Kasumi-1 (cell line): ENCODE results near the gene MYH9.

Experiments
- DNase-seq, 2 experiments: peaks; one replicate each; lab custom pipeline; 2025; lab: John Stamatoyannopoulos, UW

The MYH9 gene

DNA sequence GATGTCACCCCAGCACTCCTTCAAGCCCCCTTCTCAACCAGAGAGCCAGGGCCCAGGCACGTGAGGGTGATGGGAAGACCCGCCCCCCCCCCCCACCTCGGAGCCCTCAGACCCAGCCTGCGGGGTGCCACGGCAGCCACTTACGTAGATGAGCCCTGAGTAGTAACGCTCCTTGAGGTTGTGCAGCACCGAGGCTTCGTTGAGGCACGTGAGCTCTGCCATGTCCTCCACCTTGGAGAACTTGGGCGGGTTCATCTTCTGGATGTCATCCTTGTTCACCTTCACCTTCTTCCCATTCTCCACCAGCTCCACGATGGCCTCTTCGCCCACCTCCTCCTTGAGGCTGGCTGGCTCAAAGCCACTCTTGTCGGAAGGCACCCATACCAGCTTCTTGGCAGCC is 39.0 kb downstream of the MYH9 start:
- no peak for DNase-seq

DNA sequence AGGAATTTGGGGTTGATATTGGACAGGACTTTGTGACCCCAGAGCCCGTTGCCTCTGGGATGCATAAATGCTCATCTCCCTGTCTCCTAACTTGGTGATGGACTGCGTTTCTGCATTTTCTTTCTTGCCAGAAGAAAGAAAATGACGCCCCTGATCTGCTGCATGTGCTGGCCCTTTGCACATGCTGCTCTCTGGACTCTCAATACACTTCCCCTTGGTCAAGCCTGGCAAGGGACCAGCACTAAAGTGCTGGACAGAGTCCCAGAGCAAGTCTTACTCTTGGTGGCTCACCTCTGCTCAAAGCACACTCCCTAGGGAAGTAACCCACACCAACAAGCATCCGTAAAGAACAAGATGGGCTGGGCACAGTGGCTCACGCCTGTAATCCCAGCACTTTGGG is 40.7 kb downstream of the MYH9 start:
- no peak for DNase-seq

- no peak for DNase-seq
These were observed 43.5 kb downstream of the MYH9 start for GRCh38 chr22:36344106-36344827.

GRCh38 chr22:36343720-36344105 is 44.1 kb downstream of the MYH9 start:
- DNase-seq, result no peak

- DNase-seq, result no peak
These were observed 44.6 kb downstream of the MYH9 start for GRCh38 chr22:36343070-36343719.

GRCh38 chr22:36341640-36342041 is 46.1 kb downstream of the MYH9 start:
- no peak for DNase-seq

DNA sequence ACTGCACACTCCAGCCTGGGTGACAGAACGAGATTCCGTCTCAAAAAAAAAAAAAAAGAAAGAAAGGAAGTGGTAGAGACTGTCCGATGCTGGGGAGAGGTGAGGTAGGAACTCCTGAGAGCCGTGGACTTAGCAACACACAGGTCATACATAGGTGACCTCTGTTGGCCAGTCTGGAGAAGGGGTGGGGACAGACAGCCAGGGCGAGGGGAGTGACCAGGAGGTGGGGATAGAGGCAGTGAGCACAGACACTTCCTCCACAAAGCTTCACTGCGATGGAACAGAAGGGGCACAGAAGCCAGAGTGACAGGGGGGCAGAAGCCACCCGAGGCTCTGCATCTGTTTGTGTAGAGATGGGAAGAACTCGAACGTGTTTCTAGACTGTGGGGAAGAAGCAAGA is 47.1 kb downstream of the MYH9 start:
- no peak for DNase-seq

DNA sequence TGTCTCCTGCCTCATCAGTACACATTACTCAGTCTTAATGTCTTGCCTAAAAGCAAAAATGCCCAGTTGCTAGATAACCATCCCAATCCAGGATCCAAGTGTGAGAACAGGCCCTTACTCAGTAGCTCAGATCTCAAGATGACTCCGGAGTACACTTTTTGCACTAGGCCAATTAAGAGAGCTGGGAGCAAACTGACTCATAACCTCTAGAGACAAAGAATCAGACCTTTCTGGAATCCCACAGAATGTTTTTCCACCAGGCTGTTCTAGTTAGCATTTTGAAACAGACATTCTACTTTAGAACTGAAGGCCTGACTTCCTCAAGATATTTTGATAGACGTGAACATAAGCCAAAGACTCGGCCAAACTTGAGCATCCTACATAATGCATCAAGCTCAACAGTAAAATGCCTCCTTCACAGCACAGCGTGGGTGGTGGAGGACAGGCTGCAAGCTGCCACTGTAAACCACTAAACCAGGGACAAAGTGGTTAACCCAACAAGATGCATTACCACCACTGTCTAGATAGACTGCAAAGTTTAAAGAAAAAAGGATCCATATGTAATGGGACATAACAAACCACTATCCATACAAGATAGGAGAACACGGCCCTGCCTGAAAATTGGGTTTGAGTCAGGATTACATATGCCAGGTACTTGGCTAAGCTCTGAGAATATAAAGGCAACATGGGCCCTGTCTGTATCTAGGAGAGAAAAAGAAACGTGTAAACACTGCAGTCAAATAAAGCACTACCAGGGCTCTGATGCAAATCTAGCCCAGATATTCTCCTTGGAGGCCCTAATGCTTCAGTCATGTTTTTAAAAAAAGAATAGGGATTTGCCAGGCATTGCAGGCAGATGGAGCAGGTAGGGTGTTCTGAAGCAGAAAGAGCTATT is 48.3 kb downstream of the MYH9 start:
- no peak for DNase-seq

DNA sequence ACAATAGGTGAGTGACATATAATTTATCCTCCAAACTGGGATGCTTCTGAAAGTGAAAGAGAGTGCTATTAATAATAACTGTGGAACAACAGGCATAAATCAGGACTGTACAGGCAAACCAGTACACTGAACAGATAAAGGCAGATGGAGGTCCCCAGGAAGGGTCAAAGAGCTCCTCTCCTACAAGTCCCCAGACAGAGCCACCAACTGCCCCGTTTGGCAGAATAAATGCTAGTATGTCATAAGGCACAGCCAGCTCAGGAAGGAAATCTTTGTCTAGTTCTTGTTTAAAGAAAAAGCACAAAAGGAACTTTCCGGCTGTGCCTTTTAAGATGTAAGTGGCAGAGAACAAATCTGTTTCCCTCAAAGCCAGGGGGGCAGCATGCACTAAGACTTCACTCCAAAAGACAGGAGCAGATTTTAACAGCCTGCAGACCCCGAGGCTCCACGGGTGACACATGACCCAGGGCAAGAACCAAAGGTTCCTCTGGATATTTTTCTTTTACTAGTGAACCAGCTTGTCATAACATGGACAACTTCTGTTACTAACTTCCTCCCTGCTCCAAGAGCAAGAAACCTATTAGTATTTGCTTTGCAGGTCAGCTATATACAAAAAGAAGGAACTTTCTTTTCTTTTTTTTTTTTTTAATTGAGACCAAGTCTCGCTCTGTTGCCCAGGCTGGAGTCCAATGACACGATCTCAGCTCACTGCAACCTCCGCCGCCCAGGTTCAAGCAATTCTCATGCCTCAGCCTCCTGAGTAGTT is 50.2 kb downstream of the MYH9 start:
- peak in 1 of 2 experiments; percentile 35 for DNase-seq

DNA sequence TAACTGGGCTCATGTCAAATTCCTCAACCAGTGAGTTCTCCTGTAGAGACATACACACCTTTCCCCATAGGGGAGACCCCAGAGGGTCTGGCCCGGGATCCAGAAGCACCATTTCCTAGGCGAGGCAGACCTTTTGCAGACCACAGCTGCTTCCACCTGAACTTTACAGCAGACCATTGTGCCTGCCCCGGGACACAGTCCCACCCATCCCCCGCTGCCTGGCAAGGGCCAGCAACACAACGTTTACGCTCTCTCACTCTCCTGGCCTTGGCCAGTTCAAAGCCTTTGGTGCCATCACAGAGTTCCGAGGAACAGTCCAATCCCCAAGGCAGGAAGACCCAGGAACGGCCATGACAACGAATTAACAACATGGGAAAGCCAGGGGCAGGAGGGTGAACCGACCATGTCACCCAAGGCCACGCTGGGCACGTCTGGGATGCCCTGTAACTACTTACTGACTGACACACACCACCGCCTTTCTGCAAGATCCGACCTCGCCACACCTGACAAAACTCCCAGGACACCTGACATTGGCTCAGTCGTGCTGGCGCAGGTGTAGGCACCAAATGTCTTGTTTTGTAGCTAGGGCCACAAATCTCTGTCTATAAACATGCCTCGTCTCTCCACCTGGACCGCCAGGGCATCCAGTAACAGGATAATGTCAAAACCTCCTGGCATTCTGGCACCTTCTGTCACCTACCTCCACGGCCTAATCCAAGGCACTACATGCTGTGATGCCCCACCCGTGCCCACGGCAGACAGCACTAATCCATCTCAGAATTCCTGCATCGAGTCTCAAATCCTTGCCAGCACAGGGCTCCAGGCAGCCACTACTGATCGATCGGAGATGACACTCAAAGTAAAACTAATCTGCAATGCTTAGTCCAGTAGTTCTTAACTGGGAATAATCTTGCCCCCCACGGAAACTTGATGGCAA is 51.3 kb downstream of the MYH9 start:
- no peak for DNase-seq

DNA sequence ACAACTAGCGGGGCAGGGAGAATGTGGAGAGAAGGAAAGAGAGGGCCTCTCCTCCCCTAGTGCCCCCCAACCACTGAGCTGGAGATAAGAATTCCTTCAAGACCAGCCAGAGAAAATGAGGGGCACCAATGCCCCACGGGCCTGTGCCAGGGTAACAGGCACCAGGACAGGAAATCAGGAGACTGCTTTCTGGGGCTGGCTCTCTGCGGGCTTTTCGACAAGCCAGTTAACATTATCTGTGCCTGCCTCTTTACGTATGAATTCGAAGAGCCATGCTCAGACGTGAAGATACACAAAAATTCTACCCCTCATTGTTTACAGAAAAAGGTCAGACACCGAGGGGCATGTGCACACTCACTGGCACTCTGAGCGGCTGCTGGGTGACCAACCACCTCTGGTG is 52.1 kb downstream of the MYH9 start:
- no peak for DNase-seq

- peak; percentile 81 to 85 for DNase-seq
These were observed 52.8 kb downstream of the MYH9 start for GRCh38 chr22:36334821-36335603.

DNA sequence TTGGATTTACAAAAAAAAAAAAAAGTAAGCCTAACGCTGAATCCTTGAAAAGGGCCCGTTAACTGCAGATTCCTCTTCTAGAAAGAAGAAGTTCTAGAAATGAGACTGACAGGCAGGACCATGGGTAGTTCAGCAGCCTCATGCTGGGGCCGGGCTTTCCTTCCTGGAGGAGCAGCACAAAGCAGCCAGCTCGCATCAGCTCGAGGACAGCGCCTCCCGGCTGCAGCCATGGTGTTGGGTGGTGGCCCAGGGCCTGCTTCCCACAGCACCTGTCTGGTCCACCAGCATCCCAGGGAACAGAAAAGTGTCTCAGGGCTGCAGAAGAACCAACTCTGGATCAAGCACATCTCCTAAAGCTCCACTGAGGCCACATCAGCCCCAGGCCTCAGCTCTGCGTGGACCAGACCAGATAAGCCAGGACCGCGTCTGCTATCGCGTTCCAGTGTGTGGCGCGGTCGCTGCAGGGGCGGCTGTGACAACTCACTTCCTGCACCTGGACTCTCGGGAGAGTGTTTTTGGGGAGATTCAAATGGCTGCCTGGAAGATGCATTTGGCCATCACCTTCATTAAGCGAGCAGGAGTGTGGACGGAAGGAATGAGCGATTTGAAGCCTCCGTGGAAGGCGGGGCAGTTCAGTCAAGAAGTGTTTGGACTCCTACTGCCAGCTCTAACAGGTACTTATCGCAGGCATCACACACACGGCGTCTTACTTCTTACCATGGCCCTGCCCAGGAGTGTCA is 53.5 kb downstream of the MYH9 start:
- DNase-seq, result peak; percentile 79 to 81

DNA sequence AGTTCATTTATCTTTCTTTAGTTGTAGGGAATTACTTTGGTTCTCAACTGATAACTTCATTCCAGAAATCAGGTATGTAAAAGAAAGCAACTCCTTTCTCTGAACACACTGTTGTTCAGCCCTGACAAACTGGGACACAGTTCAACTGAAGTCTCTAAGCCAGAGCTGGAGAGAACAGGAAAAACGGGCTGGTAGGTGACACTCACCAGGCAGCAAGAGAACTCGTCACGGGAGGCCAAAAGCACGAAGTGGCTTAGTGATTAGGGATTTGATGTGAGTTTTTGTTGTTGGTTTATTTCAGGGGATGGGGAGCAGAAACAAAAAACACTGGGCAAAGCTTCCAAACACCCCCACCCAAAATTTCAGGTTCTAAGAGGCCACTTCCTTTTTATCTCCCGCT is 54.1 kb downstream of the MYH9 start:
- DNase-seq, result no peak

DNA sequence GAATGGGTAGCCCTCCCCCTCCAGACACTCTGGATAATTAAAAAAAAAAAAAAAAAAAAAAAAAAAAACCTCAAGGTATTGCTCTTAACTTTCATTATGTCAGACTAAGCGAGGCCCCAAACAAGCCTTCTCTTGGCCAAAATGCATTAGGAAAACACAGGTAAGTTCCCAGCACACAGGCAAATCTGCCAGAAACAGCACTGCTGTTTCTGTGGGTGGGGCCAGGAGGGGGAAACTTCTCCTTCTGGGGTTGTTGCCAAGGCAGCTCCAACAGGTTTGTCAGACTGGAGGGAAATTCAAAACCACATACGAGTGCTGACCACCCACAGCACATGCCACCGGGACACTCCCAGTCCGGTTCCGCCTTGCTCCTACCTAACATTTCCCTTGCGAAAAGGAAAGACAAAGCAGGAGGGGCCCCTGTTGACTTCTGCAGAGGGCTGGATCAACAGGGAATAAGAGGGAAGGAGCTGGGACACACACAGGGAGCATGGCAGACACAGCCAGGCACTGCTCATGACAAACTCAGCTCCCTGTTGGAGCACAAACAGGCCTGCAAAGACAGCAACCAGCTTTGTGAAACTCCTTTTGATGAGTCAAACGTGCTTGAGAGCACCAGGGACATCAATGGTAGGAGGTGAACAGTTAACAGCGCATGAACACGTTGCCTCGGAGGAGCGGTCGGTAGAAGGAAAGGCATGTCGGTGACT is 55.0 kb downstream of the MYH9 start:
- DNase-seq, result peak; percentile 61 to 70

DNA sequence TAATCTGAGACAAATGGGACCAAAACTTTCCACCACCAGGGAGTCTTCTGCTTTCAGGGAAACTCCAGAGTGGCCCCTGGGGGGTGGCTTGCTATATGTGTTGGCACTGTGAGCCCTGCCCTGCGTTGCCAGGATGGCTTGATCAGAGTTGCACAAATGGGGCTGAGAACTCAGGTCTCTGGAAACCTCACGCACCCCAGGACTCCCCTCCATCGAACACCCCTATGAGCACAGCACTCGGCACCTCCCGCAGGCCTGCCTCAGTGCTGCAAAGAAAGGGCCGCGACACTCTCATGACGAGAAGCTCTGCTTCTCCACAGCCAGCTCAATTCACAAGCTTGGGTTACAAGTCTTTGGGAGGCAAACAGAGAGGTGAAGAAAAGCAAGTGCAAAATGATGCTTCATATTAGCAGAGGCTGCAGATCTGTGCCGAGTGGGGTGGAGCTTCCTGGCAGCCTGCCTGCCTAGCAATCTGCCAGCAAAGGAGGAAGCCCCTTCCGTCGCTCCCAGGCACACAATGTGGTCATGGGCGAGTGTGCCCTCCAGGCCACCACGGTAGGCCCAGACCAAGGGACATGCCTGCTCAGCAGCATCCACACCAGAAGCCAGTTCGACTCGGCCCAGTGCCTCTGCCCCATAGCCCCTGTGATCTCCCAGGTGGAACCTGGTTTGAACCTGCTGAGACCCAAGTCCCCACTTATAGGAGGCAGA is 55.7 kb downstream of the MYH9 start:
- DNase-seq, result peak; percentile 79 to 81

GRCh38 chr22:36331306-36331911 is 56.4 kb downstream of the MYH9 start:
- DNase-seq, result peak; percentile 95
